HEK293 (cell line): Measurements from ENCODE around the gene JAGN1.

Source experiments
- GLI4 ChIP-seq: fragments of 450-650 bp; formaldehyde crosslinking; IDR thresholded peaks from 2 replicates; pipeline ENCODE4 v1.5.1; 2016; ENCODE audit warnings: missing biosample characterization, missing genetic modification characterization
- REPIN1 ChIP-seq: fragments of 450-650 bp; formaldehyde crosslinking; IDR thresholded peaks from 2 replicates; pipeline ENCODE4 v1.5.1; 2017; ENCODE audit warnings: missing biosample characterization, missing genetic modification characterization, low read depth
- TRIM28 ChIP-seq: IDR thresholded peaks from 2 replicates; pipeline ENCODE4 v1.6.1; 2011; ENCODE audit warnings: low read length, control low read depth, borderline replicate concordance
- WT1 ChIP-seq: fragments of 450-650 bp; formaldehyde crosslinking; IDR thresholded peaks from 2 replicates; pipeline ENCODE4 v1.5.1; 2016; ENCODE audit warnings: missing biosample characterization, missing genetic modification characterization
- ZBTB7A ChIP-seq: fragments of 450-650 bp; formaldehyde crosslinking; IDR thresholded peaks from 2 replicates; pipeline ENCODE4 v1.5.1; 2016; ENCODE audit warnings: low read depth, missing biosample characterization, missing genetic modification characterization
- ZNF140 ChIP-seq: fragments of 450-650 bp; formaldehyde crosslinking; IDR thresholded peaks from 2 replicates; pipeline ENCODE4 v1.5.1; 2016; ENCODE audit warnings: missing biosample characterization, missing genetic modification characterization
- ZNF157 ChIP-seq: fragments of 450-650 bp; formaldehyde crosslinking; IDR thresholded peaks from 2 replicates; pipeline ENCODE4 v1.5.1; 2016; ENCODE audit warnings: missing biosample characterization, missing genetic modification characterization
- ZNF19 ChIP-seq: fragments of 450-650 bp; formaldehyde crosslinking; IDR thresholded peaks from 2 replicates; pipeline ENCODE4; 2016; ENCODE audit warnings: missing biosample characterization, missing genetic modification characterization, low read depth
- ZNF202 ChIP-seq: fragments of 450-650 bp; formaldehyde crosslinking; IDR thresholded peaks from 2 replicates; pipeline ENCODE4 v1.5.1; 2016; ENCODE audit warnings: missing biosample characterization, missing genetic modification characterization, borderline replicate concordance
- ZNF391 ChIP-seq: fragments of 450-650 bp; formaldehyde crosslinking; IDR thresholded peaks from 2 replicates; pipeline ENCODE4 v1.5.1; 2016; ENCODE audit warnings: low read depth, missing biosample characterization, missing genetic modification characterization, borderline replicate concordance
- ZNF488 ChIP-seq: fragments of 450-650 bp; formaldehyde crosslinking; IDR thresholded peaks from 2 replicates; pipeline ENCODE4 v1.5.1; 2016; ENCODE audit warnings: missing biosample characterization, missing genetic modification characterization
- ZNF544 ChIP-seq: fragments of 450-650 bp; formaldehyde crosslinking; IDR thresholded peaks from 2 replicates; pipeline ENCODE4 v1.5.0; 2017; ENCODE audit warnings: missing biosample characterization, missing genetic modification characterization
- ZNF555 ChIP-seq: fragments of 450-650 bp; formaldehyde crosslinking; conservative IDR thresholded peaks from 2 replicates; pipeline ENCODE4 v1.5.1; 2017; ENCODE audit warnings: missing biosample characterization, mild to moderate bottlenecking, missing genetic modification characterization, inconsistent platforms
- ZNF561 ChIP-seq: fragments of 450-650 bp; IDR thresholded peaks from 2 replicates; pipeline ENCODE4 v1.5.1; 2018; ENCODE audit warnings: missing biosample characterization, missing genetic modification characterization, borderline replicate concordance
- ZNF629 ChIP-seq: fragments of 450-650 bp; formaldehyde crosslinking; IDR thresholded peaks from 2 replicates; pipeline ENCODE4 v1.5.1; 2017; ENCODE audit warnings: missing biosample characterization, missing genetic modification characterization
- ZNF639 ChIP-seq: fragments of 450-650 bp; formaldehyde crosslinking; IDR thresholded peaks from 2 replicates; pipeline ENCODE4 v1.5.1; 2016; ENCODE audit warnings: missing biosample characterization, missing genetic modification characterization
- ZNF791 ChIP-seq: fragments of 450-650 bp; formaldehyde crosslinking; IDR thresholded peaks from 2 replicates; pipeline ENCODE4 v1.5.1; 2016; ENCODE audit warnings: missing biosample characterization, missing genetic modification characterization
- ZNF792 ChIP-seq: fragments of 450-650 bp; formaldehyde crosslinking; IDR thresholded peaks from 2 replicates; pipeline ENCODE4 v1.5.1; 2016; ENCODE audit warnings: missing biosample characterization, missing genetic modification characterization
- ZNF830 ChIP-seq: fragments of 450-650 bp; IDR thresholded peaks from 2 replicates; pipeline ENCODE4 v1.5.0; 2018; ENCODE audit warnings: missing biosample characterization, missing genetic modification characterization, low read depth, mild to moderate bottlenecking, moderate library complexity
- ZSCAN16 ChIP-seq: fragments of 450-650 bp; formaldehyde crosslinking; IDR thresholded peaks from 2 replicates; pipeline ENCODE4 v1.5.1; 2016; ENCODE audit warnings: missing biosample characterization, missing genetic modification characterization
- ZSCAN30 ChIP-seq: fragments of 450-650 bp; IDR thresholded peaks from 2 replicates; pipeline ENCODE4 v1.5.1; 2018; ENCODE audit warnings: missing biosample characterization, mild to moderate bottlenecking, missing genetic modification characterization, moderate library complexity
- TF ChIP-seq, protein P1 (sequence below): fragments of 450-650 bp; formaldehyde crosslinking; IDR thresholded peaks from 2 replicates; pipeline ENCODE4 v1.5.1; 2016; ENCODE audit warnings: missing biosample characterization, missing genetic modification characterization
- TF ChIP-seq, protein P2 (sequence below): fragments of 450-650 bp; formaldehyde crosslinking; IDR thresholded peaks from 2 replicates; pipeline ENCODE4 v1.5.1; 2016; ENCODE audit warnings: missing biosample characterization, missing genetic modification characterization
- TF ChIP-seq, protein P3 (sequence below): fragments of 450-650 bp; formaldehyde crosslinking; IDR thresholded peaks from 2 replicates; pipeline ENCODE4 v1.5.1; 2017; ENCODE audit warnings: missing biosample characterization, missing genetic modification characterization
- TF ChIP-seq, protein P4 (sequence below): IDR thresholded peaks from 2 replicates; pipeline ENCODE4 v1.6.1; 2011; ENCODE audit warnings: mild to moderate bottlenecking, low read depth, low read length, borderline replicate concordance
- TF ChIP-seq, protein P5 (sequence below): fragments of 450-650 bp; formaldehyde crosslinking; conservative IDR thresholded peaks from 2 replicates; pipeline ENCODE4 v1.5.1; 2016; ENCODE audit warnings: low read depth, missing biosample characterization, missing genetic modification characterization

JAGN1 gene

DNA sequence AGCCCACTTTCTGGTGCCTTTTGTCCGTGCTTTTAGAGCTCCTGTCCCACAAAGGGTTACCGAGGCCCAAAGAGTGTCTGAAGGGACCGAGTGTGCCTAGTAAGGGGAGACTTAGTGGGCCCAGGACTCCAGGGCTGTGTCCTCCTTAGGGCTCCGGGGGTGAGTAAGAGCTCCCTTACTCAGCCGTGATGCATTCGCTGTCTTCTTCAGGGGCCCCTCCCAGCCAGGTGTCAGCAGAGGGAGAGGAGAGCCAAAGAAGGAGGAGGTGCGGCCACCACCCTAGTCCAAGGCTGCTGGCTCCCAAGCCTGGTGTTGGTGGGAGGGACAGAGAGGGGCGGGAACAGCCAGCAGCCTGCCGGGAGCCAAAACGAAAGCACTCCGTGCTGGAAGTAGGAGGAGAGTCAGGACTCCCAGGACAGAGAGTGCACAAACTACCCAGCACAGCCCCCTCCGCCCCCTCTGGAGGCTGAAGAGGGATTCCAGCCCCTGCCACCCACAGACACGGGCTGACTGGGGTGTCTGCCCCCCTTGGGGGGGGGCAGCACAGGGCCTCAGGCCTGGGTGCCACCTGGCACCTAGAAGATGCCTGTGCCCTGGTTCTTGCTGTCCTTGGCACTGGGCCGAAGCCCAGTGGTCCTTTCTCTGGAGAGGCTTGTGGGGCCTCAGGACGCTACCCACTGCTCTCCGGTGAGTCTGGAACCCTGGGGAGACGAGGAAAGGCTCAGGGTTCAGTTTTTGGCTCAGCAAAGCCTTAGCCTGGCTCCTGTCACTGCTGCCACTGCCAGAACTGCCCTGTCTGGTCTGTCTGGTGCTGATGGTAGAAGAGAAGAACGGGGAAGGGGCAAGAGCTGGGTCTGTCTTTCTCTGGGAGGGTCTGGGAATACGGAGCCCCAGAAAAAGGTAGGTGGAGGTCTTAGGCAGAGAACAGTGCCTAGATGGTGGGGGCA lies 26.6 kb downstream of the JAGN1 start, which contains the start of gene IL17RC (continued):
- TF ChIP-seq, protein P1, sequence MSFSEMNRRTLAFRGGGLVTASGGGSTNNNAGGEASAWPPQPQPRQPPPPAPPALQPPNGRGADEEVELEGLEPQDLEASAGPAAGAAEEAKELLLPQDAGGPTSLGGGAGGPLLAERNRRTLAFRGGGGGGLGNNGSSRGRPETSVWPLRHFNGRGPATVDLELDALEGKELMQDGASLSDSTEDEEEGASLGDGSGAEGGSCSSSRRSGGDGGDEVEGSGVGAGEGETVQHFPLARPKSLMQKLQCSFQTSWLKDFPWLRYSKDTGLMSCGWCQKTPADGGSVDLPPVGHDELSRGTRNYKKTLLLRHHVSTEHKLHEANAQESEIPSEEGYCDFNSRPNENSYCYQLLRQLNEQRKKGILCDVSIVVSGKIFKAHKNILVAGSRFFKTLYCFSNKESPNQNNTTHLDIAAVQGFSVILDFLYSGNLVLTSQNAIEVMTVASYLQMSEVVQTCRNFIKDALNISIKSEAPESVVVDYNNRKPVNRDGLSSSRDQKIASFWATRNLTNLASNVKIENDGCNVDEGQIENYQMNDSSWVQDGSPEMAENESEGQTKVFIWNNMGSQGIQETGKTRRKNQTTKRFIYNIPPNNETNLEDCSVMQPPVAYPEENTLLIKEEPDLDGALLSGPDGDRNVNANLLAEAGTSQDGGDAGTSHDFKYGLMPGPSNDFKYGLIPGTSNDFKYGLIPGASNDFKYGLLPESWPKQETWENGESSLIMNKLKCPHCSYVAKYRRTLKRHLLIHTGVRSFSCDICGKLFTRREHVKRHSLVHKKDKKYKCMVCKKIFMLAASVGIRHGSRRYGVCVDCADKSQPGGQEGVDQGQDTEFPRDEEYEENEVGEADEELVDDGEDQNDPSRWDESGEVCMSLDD (tag by site-specific recombination) = no peak
- no peak for TF ChIP-seq ZNF555 (tag by site-specific recombination)
- TF ChIP-seq ZNF202 (tag by site-specific recombination) = no peak
- TF ChIP-seq, protein P2, sequence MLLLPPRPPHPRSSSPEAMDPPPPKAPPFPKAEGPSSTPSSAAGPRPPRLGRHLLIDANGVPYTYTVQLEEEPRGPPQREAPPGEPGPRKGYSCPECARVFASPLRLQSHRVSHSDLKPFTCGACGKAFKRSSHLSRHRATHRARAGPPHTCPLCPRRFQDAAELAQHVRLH (tag by site-specific recombination) = no peak
- TF ChIP-seq, protein P3, sequence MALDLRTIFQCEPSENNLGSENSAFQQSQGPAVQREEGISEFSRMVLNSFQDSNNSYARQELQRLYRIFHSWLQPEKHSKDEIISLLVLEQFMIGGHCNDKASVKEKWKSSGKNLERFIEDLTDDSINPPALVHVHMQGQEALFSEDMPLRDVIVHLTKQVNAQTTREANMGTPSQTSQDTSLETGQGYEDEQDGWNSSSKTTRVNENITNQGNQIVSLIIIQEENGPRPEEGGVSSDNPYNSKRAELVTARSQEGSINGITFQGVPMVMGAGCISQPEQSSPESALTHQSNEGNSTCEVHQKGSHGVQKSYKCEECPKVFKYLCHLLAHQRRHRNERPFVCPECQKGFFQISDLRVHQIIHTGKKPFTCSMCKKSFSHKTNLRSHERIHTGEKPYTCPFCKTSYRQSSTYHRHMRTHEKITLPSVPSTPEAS (tag by site-specific recombination) = no peak
- peak; percentile 17; the same call in 1 of the 2 replicates for TF ChIP-seq WT1 (tag by site-specific recombination)
- TF ChIP-seq ZNF561 (tag by site-specific recombination) = 0 out of 2 replicates have a peak, but pooled peaks have one; percentile 45
- TF ChIP-seq ZNF792 = no peak
- TF ChIP-seq ZNF629 (tag by site-specific recombination) = no peak; the same call in 1 of the 2 replicates
- TF ChIP-seq ZNF19 (tag by site-specific recombination) = no peak
- no peak for TF ChIP-seq ZNF157 (tag by site-specific recombination)
- no peak for TF ChIP-seq ZNF140
- no peak for TF ChIP-seq ZNF391 (tag by site-specific recombination)
- no peak for TF ChIP-seq TRIM28
- TF ChIP-seq, protein P4, sequence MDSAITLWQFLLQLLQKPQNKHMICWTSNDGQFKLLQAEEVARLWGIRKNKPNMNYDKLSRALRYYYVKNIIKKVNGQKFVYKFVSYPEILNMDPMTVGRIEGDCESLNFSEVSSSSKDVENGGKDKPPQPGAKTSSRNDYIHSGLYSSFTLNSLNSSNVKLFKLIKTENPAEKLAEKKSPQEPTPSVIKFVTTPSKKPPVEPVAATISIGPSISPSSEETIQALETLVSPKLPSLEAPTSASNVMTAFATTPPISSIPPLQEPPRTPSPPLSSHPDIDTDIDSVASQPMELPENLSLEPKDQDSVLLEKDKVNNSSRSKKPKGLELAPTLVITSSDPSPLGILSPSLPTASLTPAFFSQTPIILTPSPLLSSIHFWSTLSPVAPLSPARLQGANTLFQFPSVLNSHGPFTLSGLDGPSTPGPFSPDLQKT = no peak
- TF ChIP-seq ZSCAN16 (tag by site-specific recombination) = no peak
- no peak for TF ChIP-seq ZNF488 (tag by site-specific recombination)
- TF ChIP-seq ZNF544 = no peak
- TF ChIP-seq ZNF639 (tag by site-specific recombination) = no peak
- TF ChIP-seq ZNF791 (tag by site-specific recombination) = no peak
- TF ChIP-seq ZBTB7A (tag by site-specific recombination) = no peak
- TF ChIP-seq ZNF830 = no peak
- TF ChIP-seq, protein P5, sequence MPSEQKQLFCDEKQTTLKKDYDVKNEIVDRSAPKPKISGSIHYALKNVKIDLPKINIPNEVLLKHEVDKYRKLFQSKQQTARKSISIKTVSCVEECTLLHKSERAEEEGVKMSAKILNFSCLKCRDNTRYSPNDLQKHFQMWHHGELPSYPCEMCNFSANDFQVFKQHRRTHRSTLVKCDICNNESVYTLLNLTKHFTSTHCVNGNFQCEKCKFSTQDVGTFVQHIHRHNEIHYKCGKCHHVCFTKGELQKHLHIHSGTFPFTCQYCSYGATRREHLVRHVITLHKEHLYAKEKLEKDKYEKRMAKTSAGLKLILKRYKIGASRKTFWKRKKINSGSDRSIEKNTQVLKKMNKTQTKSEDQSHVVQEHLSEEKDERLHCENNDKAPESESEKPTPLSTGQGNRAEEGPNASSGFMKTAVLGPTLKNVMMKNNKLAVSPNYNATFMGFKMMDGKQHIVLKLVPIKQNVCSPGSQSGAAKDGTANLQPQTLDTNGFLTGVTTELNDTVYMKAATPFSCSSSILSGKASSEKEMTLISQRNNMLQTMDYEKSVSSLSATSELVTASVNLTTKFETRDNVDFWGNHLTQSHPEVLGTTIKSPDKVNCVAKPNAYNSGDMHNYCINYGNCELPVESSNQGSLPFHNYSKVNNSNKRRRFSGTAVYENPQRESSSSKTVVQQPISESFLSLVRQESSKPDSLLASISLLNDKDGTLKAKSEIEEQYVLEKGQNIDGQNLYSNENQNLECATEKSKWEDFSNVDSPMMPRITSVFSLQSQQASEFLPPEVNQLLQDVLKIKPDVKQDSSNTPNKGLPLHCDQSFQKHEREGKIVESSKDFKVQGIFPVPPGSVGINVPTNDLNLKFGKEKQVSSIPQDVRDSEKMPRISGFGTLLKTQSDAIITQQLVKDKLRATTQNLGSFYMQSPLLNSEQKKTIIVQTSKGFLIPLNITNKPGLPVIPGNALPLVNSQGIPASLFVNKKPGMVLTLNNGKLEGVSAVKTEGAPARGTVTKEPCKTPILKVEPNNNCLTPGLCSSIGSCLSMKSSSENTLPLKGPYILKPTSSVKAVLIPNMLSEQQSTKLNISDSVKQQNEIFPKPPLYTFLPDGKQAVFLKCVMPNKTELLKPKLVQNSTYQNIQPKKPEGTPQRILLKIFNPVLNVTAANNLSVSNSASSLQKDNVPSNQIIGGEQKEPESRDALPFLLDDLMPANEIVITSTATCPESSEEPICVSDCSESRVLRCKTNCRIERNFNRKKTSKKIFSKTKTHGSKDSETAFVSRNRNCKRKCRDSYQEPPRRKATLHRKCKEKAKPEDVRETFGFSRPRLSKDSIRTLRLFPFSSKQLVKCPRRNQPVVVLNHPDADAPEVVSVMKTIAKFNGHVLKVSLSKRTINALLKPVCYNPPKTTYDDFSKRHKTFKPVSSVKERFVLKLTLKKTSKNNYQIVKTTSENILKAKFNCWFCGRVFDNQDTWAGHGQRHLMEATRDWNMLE (tag by site-specific recombination) = no peak
- no peak for TF ChIP-seq GLI4 (tag by site-specific recombination)
- no peak for TF ChIP-seq REPIN1 (tag by site-specific recombination)
- peak; percentile 98 for TF ChIP-seq ZSCAN30 (tag by site-specific recombination)
